GM21576 (cell line): ENCODE measurements around the gene DYSF.

Experiments used
- ATAC-seq: cut with Tn5 transposase; IDR thresholded peaks from one replicate; pipeline ENCODE4 v1.9.1; 2021; ENCODE audit warnings: mild to moderate bottlenecking, moderate library complexity; ENCODE audit not compliant: unreplicated experiment

Gene DYSF

GRCh38 chr2:71611247-71611646, 157.9 kb downstream of the DYSF start:
- no peak for ATAC-seq

DNA sequence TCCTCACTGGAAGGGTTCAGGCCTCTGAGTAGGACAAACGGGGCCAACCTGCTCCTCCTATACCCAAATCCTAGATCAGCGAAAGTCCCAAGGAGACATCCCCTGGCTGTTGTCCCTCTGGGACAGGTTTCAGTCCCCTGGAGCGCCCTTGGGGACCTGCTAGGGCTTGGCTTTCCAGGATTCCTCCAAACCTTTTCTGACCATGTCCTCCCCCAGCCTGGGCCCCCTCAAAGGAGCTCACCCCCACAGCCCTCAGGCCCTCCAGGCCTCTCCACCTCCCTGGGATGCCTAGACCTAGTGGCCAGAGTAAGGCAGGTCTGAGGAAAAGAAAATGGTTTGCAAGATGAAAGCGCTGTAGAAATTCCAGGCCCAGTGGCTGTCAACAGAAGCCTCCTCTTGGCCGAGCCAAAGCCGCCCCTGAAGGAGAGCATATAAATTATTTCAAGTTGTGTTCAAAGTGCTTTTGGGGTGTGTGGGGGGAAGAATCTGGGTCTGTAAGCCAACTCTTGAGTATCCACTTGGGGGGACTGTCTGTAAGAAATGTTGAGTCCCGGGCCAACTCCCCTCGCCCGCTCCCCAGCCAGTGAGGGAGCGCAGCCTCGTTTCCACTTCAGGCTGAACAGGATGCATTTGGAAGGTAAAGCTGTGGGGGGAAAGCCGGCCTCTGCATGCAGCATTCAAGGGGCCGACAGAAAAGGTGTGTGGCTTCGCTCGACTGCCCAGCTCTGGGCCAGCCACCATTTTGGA, 158.6 kb downstream of the DYSF start:
- ATAC-seq, result no peak

DNA sequence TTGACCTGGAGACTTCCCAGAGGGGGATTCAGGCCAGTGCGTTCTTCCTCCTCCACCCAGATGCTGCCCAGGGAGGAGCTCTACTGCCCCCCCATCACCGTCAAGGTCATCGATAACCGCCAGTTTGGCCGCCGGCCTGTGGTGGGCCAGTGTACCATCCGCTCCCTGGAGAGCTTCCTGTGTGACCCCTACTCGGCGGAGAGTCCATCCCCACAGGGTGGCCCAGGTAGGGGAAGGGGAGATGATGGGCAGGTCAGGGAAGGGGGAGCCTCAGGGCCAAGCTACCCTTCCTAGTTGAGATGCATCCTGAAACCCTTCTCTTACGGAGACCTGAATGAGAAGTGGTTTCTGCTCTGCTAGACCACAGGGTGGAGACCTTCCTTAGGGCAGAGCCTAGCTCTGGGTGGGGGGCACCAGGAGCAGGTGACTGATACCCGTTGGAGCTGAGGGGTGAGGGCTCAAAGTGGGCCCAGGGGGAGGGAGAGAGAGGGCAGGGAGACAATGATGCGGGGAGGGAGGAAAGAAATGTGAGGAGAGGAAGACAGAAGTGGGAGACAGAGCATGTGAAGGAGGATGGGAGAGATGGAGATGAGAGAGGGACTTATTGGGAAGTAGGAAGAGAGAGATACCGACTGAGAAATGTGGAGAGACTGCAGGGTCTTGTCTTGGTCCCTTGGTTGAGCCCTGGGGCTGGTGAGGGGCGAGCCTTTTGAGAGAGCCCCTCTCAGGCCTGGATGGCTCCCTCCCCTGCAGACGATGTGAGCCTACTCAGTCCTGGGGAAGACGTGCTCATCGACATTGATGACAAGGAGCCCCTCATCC, 159.4 kb downstream of the DYSF start:
- no peak for ATAC-seq

- ATAC-seq, result no peak
These were observed 160.1 kb downstream of the DYSF start for GRCh38 chr2:71613403-71613952.

GRCh38 chr2:71613953-71614925, 160.9 kb downstream of the DYSF start:
- no peak for ATAC-seq

DNA sequence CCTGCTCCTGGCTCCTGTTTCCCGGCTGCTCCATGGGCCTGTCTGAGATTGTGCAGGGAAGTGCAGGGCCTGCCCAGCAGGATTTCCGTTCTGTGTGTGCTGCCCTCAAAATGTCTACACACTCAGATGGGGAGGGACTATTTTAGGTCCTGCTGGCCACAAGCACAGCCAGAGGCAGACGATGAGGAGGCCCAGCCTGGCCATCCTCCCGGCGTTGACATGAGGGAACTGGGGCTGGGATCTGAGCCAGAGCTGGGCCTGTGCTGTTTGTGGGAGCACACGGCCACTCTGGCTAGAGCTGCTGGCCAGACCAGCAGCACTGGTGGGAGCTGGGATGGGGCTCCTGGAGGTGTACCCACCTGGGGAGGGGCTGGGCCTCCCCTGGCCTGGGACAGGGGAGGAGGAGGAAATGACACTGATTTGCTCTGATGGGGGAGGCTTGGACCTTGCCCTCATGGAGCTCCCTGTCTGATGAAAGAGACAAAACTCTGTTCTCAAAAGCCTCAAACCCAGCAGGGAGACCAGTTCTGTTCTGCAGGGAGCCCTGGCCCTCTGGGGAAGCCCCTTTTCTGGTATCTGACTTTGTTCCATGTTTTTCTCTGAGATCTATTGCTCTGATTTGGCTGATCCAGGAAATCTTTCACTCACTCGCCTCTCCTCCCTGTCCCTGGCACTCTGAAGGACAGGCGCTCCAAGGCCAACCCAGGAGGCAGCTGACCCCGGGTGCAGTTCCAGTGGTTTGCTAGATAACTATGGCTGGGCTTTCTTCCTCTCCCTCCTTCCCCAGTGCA, 161.8 kb downstream of the DYSF start:
- ATAC-seq, result no peak

DNA sequence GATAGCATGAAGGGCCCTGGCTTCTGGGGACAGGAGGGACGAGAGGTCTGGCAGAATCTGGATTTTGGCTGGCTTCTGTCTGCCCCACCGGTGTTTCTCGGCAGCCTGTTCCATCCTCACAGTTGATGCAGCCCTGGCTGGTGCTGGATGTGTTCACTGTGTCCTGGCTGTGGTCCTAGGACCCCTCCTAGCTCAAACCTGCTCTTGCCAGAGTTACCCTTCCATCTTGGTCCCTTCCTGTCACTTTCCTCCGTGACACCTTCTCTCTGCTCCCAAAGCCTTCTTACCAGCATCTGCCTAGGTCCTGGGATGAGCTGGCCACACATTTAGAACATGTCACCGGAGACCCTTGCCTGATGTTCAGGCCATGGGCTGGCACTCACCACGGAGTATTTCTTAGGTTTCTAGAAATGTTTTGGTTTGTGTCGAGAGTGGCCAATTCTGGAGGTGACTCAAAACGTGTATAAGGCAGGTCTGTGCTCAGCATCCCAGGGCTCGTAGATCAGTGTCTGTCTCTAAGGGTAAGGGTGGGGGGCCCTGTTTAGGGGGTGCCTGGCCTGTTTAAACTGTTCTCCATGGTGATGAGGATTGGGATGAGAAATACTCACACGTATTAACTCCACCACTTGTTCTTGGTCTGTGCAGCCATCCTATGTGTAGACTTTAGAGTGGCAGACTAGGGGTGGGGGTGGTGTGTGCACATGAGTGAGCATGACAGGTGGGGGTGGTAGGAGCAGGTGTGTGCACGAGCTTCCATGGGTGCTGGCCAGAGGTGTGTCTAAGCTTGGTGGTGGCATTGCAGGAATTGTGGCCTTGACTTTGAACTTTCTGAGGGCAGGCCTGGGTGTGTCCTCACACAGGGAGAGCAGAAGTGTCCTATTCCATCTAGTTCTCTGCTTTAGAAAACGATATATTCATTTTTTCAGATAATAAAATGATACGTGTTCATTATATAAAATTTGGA, 162.7 kb downstream of the DYSF start:
- no peak for ATAC-seq

DNA sequence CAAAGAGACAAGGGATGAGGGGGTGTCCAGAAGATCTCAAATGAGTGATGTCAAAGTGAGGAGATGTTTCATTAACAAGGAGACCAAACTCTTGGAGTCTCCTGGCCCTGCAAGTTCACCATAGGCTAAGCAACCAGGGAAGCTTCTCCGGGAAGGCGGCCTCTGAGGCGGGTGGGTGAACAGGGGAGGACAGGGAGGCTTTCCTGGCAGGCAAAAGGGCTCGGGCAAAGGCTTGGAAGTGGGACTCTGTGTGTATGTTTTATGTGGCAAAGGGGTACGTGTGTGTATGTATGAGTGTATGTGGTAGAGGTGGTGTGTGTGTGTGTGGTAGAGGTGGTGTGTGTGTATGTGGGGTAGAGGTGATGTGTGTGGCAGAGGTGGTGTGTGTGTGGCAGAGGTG, 163.9 kb downstream of the DYSF start:
- ATAC-seq, result no peak

DNA sequence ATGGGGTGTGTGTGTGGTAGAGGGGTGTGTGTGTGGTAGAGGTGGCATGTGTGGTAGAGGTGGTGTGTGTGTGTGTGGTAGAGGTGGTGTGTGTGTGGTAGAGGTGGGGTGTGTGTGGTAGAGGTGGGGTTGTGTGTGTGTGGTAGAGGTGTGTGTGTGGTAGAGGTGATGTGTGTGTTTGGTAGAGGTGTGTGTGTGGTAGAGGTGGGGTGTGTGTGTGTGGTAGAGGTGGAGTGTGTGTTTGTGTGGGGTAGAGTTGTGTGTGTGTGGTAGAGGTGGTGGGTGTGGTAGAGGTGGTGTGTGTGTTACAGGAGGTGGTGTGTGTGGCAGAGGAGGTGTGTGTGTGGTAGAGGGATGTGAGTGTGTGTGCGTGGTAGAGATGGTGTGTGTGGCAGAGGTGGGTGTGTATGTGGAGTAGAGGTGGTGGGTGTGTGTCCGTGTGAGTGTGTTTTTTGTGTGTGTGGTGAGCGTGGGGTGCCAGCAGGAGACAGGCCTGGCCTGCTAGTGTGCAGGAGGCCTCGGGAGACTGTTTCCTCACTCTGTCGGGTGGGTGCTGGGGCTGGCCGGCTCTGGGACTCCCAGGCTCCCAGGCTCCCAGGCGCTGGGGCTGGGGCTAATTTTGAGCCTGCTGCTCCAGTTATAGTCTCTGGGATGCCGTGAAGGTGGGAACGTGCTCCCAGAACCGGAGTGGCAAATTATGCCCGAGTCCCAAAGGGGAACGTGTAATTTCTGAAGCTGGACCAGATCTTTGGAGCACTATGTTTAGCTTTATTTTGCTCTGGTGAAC, 165.2 kb downstream of the DYSF start:
- ATAC-seq, result no peak

DNA sequence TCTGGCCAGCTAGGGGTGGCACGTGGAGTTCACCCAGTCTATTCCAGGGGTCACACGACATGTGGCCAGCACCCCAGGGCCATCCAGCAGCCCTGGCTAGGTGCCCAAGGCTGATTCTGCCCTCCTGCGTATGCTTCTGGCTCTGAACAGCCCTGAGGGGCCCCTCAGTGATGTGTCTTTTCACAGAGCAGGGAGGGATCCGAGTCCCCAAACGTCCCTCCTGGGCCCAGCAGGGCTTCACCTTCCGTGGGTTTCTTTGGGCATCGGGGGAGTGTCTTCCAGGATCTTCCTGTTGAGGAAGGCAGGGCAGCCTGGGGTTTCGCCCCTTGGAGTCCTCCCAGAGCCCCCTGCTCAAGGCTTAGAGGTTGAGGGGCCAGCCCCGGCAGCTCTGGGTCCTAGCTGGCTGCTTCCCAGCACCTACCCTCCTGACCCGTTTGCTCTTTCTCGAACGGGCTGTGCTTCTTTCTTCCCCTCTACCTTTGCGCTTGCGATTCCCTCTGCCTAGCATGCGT, 165.9 kb downstream of the DYSF start:
- ATAC-seq, result no peak

- no peak for ATAC-seq
These were observed 166.8 kb downstream of the DYSF start for GRCh38 chr2:71620116-71620515.

- no peak for ATAC-seq
These were observed 167.5 kb downstream of the DYSF start for GRCh38 chr2:71620851-71621251.

DNA sequence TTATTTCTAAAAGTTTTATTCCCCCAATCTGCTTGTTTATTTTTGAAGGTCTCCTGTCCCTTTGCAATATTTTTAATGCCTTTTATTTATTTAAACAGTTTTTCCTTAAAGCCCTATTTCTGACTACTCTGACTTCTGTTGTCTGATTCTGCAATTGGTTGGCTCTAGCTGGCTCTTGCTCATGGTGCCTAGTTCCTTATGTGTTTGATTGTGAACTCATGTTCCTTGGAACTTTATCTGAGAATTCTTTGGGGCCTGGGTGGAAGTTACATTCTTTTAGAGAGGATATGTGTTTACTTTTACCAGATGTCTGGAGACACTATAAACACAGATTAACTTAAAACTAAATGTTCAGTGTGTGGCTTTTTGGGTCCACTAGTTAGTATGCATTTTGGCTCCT, 175.9 kb downstream of the DYSF start:
- ATAC-seq, result no peak

DNA sequence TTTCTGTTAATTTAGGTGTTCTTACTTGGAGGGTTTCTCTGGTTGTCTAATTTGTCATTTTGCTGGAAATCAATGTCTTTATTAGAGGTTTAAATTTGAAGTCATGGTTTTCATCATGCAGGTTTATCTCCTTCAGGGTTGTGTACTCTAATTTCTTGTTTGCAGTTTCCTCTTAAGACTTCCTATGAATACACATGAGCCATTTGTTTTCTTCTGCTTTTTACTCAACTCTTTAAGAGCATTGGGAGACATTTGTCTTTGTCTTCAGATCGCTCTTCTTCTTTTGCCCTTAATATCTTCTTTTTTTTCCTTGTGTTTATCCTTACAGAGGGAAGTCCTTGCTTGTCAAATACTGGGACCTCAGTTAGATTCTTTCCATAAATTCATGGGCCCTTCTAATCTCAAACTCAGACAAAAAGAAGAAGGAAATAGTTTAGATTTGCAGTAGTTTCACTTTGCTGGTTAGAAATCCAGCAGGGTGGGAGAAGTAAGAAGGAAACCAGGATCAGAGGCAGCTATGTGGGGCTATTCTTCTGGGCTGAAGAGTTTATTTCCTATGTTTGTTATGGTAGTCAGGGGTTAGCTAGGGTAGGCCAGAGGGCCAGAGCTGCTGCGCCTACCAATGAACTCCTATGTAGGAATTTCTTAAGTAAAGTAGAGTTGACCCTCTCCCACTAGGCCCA, 176.6 kb downstream of the DYSF start:
- no peak for ATAC-seq

GRCh38 chr2:71630454-71631328, 177.3 kb downstream of the DYSF start:
- no peak for ATAC-seq

DNA sequence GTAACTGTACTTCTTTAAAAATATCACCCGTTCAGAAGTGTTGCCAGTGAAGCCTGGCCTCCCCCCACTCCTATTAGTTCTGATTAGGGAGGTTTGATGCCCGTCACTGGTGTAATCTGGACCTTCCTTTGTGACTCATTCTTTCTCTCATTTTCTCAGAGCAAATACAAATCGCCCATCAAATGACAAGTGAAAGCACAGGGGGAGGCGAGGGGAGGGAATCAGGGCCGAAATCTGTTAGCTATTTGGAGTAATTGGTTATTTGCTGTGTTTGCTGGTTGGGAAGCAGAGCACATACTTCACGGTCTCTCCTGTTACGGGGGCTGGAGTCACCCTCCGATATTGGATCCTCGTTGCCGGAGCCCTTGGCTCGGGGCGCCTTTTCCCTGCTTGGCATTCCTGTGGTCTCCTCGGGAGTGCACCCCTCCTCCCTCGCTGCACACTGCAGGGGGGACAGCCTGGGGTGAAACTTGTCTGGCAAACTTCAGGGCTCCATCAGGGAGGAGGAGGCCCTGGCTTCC, 178.1 kb downstream of the DYSF start:
- no peak for ATAC-seq
